Neural cell (in vitro differentiated cells): ENCODE measurements around the gene MAP4K4. TPM values are rescaled to one million over a fixed set of nuclear protein-coding genes. Genes with fewer than 3 reads are reported as not detected.

Experiments used
- H2AFZ ChIP-seq: fragments of 200-600, 300-800 bp; sonication (generic), shearing (Covaris generic); 2 replicates; pipeline ENCODE4 v1.6.0; 2014; ENCODE audit warnings: low read depth, mild to moderate bottlenecking, antibody characterized with exemption, low read length, moderate library complexity
- H3F3A ChIP-seq: fragments of 200-600 bp; shearing (Covaris generic); 2 replicates; pipeline ENCODE4 v1.6.1; 2016; ENCODE audit warnings: mild to moderate bottlenecking, moderate library complexity, mixed read lengths, antibody characterized with exemption, low read length; ENCODE audit not compliant: insufficient read depth, poor library complexity, severe bottlenecking
- H3K27ac ChIP-seq: fragments of 200-600, 300-800 bp; sonication (generic), shearing (Covaris generic); 2 replicates; pipeline ENCODE4 v1.5.1; 2014; ENCODE audit warnings: mild to moderate bottlenecking, low read length, moderate library complexity
- H3K27me3 ChIP-seq: fragments of 300-800, 200-600 bp; sonication (generic), shearing (Covaris generic); 2 replicates; pipeline ENCODE4 v1.6.0; 2014; ENCODE audit warnings: mild to moderate bottlenecking, low read depth, low read length, moderate library complexity; ENCODE audit not compliant: insufficient read depth
- H3K36me3 ChIP-seq: fragments of 300-800, 200-600 bp; sonication (generic), shearing (Covaris generic); 2 replicates; pipeline ENCODE4 v1.5.1; 2014; ENCODE audit warnings: mild to moderate bottlenecking, antibody characterized with exemption, low read length, moderate library complexity; ENCODE audit not compliant: insufficient read depth
- H3K4me2 ChIP-seq: fragments of 300-800, 200-600 bp; sonication (generic), shearing (Covaris generic); 2 replicates; pipeline ENCODE4 v1.6.0; 2014; ENCODE audit warnings: mild to moderate bottlenecking, low read length
- H3K4me3 ChIP-seq: fragments of 300-800, 200-600 bp; sonication (generic), shearing (Covaris generic); 2 replicates; pipeline ENCODE4 v1.5.1; 2014; ENCODE audit warnings: mild to moderate bottlenecking, low read length, moderate library complexity
- H3K79me2 ChIP-seq: fragments of 200-600 bp; shearing (Covaris generic); replicated peaks from 2 replicates; pipeline ENCODE4 v1.6.0; 2014; ENCODE audit warnings: mild to moderate bottlenecking, low read length, moderate library complexity; ENCODE audit not compliant: insufficient read depth
- H3K9ac ChIP-seq: fragments of 300-800, 200-600 bp; sonication (generic), shearing (Covaris generic); 2 replicates; pipeline ENCODE4 v1.6.1; 2016; ENCODE audit warnings: mild to moderate bottlenecking, low read length, mixed read lengths
- H3K9me2 ChIP-seq: fragments of 200-600 bp; shearing (Covaris generic); 2 replicates; pipeline ENCODE4 v1.6.1; 2016; ENCODE audit warnings: mild to moderate bottlenecking, low read length, mixed read lengths; ENCODE audit not compliant: insufficient read depth
- H3K9me3 ChIP-seq: fragments of 200-600, 300-800 bp; sonication (generic), shearing (Covaris generic); 2 replicates; pipeline ENCODE4 v1.6.1; 2016; ENCODE audit warnings: mild to moderate bottlenecking, mixed run types, low read length, moderate library complexity, mixed read lengths
- H4K20me1 ChIP-seq: fragments of 200-600 bp; shearing (Covaris generic); 2 replicates; pipeline ENCODE4 v1.6.1; 2016; ENCODE audit warnings: mild to moderate bottlenecking, mixed run types; ENCODE audit not compliant: insufficient read depth
- CTCF ChIP-seq: fragments of 450-650 bp; IDR thresholded peaks from 2 replicates; pipeline ENCODE4 v1.5.1; 2014; ENCODE audit warnings: antibody characterized with exemption, mild to moderate bottlenecking, moderate library complexity; ENCODE audit not compliant: poor library complexity, severe bottlenecking
- EP300 ChIP-seq: fragments of 450-650 bp; conservative IDR thresholded peaks from 2 replicates; pipeline ENCODE4 v1.6.1; 2014; ENCODE audit warnings: antibody characterized with exemption, mild to moderate bottlenecking, moderate library complexity; ENCODE audit not compliant: poor library complexity, severe bottlenecking
- EZH2 ChIP-seq: fragments of 200-600, 300-800 bp; shearing (Covaris generic), sonication (generic); IDR thresholded peaks from 2 replicates; pipeline ENCODE4 v1.6.1; 2014; ENCODE audit warnings: antibody characterized with exemption, low read length, borderline replicate concordance, mild to moderate bottlenecking; ENCODE audit not compliant: insufficient read depth, poor library complexity, severe bottlenecking
- MXI1 ChIP-seq: fragments of 450-650 bp; conservative IDR thresholded peaks from 2 replicates; pipeline ENCODE4 v1.6.1; 2014; ENCODE audit warnings: antibody characterized with exemption, mild to moderate bottlenecking; ENCODE audit not compliant: poor library complexity, severe bottlenecking
- POLR2AphosphoS5 ChIP-seq: IDR thresholded peaks from 2 replicates; pipeline ENCODE4 v1.6.1; 2012
- RAD21 ChIP-seq: fragments of 450-650 bp; conservative IDR thresholded peaks from 2 replicates; pipeline ENCODE4 v1.6.1; 2014; ENCODE audit warnings: antibody characterized with exemption, mild to moderate bottlenecking, moderate library complexity
- REST ChIP-seq: IDR thresholded peaks from 2 replicates; pipeline ENCODE4 v1.6.1; 2012; ENCODE audit warnings: borderline replicate concordance
- SMC3 ChIP-seq: fragments of 450-650 bp; conservative IDR thresholded peaks from 2 replicates; pipeline ENCODE4 v1.6.1; 2014; ENCODE audit warnings: antibody characterized with exemption, mild to moderate bottlenecking, moderate library complexity; ENCODE audit not compliant: poor library complexity
- TAF1 ChIP-seq: IDR thresholded peaks from 2 replicates; pipeline ENCODE4 v1.6.1; 2012; ENCODE audit warnings: low read depth
- polyA plus RNA-seq: library from polyadenylated mRNA; depleted of rRNA; stranded (reverse); fragments of >200 nt; gene quantifications from 2 replicates; pipeline ENCODE4 v1.2.3, GENCODE V29; 2014

The MAP4K4 gene
- polyA plus RNA-seq, 1 donor from 2014 or later, result 125 TPM

GRCh38 chr2:101850991-101851390 is 153.5 kb downstream of the MAP4K4 start:
- H3K27me3 ChIP-seq, result no peaks in the 10 kb centered on the region
- no peaks in the 10 kb centered on the region for H3F3A ChIP-seq
- no peak overlapping the region for H3K27ac ChIP-seq
- H3K9me2 ChIP-seq, result no peaks in the 10 kb centered on the region
- TF ChIP-seq SMC3 (no peak), EP300 (no peak), REST (no peak), POLR2AphosphoS5 (no peak), EZH2 (no peak), CTCF (no peak), MXI1 (no peak), RAD21 (no peak), TAF1 (no peak)
- no peak overlapping the region for H3K9ac ChIP-seq
- H3K9me3 ChIP-seq, result no peaks in the 10 kb centered on the region
- no peak overlapping the region for H3K4me2 ChIP-seq
- H2AFZ ChIP-seq, result no peak overlapping the region
- H4K20me1 ChIP-seq, result no peaks in the 10 kb centered on the region
- peaks cover 7% of the 10 kb centered on the region for H3K36me3 ChIP-seq
- H3K4me3 ChIP-seq, result no peak overlapping the region
- H3K79me2 ChIP-seq, result peaks cover 7% of the 10 kb centered on the region

GRCh38 chr2:101852824-101853223 is 155.3 kb downstream of the MAP4K4 start:
- peaks cover 4% of the 10 kb centered on the region for H3K36me3 ChIP-seq

More at GRCh38 chr2:101852824-101853223, 155.3 kb downstream of the MAP4K4 start:
- Histone ChIP-seq H3K27me3 (no peaks in the 10 kb centered on the region), H3K79me2 (peaks cover 7% of the 10 kb centered on the region), H3K9me3 (no peaks in the 10 kb centered on the region), H4K20me1 (no peaks in the 10 kb centered on the region), H3K27ac (no peak overlapping the region), H2AFZ (no peak overlapping the region), H3K9ac (no peak overlapping the region), H3K9me2 (no peaks in the 10 kb centered on the region), H3K4me3 (no peak overlapping the region), H3F3A (no peaks in the 10 kb centered on the region), H3K4me2 (no peak overlapping the region)
- TF ChIP-seq EP300 (no peak), POLR2AphosphoS5 (no peak), MXI1 (no peak), EZH2 (no peak), REST (no peak), RAD21 (no peak), TAF1 (no peak), SMC3 (no peak), CTCF (no peak)
